CD4-positive, alpha-beta T cell treated with Interleukin-17A for 1 hour (primary cell): Measurements from ENCODE around the gene KCNA4.
"Not testable (repeated sequence)": the region's sequence is repeated elsewhere in the genome, so short reads cannot be mapped to it uniquely, and the experiment has no call there.

Experiments
- DNase-seq: peaks from one replicate; pipeline ENCODE4 v3.0.0-alpha.2; 2020

KCNA4 gene

GRCh38 chr11:29989174-29989970 lies 27.5 kb downstream of the KCNA4 start:
- DNase-seq, result no peak

GRCh38 chr11:29985248-29985647 lies 31.6 kb downstream of the KCNA4 start:
- DNase-seq, result no peak

GRCh38 chr11:29984544-29984943 lies 32.3 kb downstream of the KCNA4 start:
- DNase-seq, result no peak

GRCh38 chr11:29978549-29978948 lies 38.3 kb downstream of the KCNA4 start:
- no peak for DNase-seq

GRCh38 chr11:29975580-29975979 lies 41.2 kb downstream of the KCNA4 start:
- not testable (repeated sequence) for DNase-seq

GRCh38 chr11:29963796-29964195 lies 53.0 kb downstream of the KCNA4 start:
- DNase-seq, result no peak

GRCh38 chr11:29963036-29963435 lies 53.8 kb downstream of the KCNA4 start:
- no peak for DNase-seq

- no peak for DNase-seq
Measured at GRCh38 chr11:29962243-29962642, 54.6 kb downstream of the KCNA4 start.
